Measurements from ENCODE around the gene CDKN2C. TPM values are rescaled to one million over a fixed set of nuclear protein-coding genes. Genes with fewer than 3 reads are reported as not detected.
"Not testable (repeated sequence)": the region's sequence is repeated elsewhere in the genome, so short reads cannot be mapped to it uniquely, and the experiment has no call there.

The CDKN2C gene
- 10 to 100 TPM; 11.2 to 13.7 TPM for total RNA-seq

DNA sequence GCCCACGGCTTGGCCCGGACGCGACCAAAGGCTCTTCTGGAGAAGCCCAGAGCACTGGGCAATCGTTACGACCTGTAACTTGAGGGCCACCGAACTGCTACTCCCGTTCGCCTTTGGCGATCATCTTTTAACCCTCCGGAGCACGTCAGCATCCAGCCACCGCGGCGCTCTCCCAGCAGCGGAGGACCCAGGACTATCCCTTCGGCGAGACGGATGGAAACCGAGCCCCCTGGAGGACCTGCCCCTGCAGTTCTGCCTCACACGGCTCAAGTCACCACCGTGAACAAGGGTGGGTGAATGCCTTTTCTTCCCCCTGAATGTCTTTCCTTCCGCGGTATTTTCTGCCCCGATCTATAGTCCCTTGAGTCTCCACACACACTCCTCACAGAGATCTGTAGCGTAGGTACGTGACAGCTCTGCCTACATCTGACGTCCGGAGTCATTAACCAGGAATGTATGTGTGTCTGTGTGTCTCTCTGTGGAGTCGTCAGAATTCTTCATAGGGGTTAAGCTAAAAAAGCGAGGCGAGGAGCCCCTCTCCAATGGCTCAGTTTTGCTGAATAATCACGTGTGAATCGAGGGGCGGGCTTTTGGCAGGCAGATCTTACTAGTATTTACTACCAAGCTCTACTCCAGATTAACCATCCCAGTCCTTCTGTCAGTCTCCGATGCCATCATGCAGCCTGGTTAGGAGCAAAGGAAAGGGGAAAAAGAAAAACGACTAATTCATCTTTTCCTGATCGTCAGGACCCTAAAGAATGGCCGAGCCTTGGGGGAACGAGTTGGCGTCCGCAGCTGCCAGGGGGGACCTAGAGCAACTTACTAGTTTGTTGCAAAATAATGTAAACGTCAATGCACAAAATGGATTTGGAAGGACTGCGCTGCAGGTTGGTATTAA, at the start of gene CDKN2C:
Gene CDKN2C, plus strand, starts transcription at position 635 of the 898 bp plus-strand sequence. Its CDS starts 124 bp downstream, at position 759.
- DNase-seq = peak; percentile 50 to 55
- H3K9me3 Mint-ChIP-seq = no peaks in the 10 kb centered on the region
- peaks cover 4 to 6% of the 10 kb centered on the region in 2 donors for H3K36me3 Mint-ChIP-seq (ENCODE audit: insufficient read depth in 2 of 2)
- H3K27ac Mint-ChIP-seq = peak within 1 kb of the TSS; percentile 1
- peaks cover 33% of the 10 kb centered on the region for H3K4me1 Mint-ChIP-seq (ENCODE audit: low read depth)
- peak within 1 kb of the TSS; percentile 93 to 97 for H3K4me3 Mint-ChIP-seq
- peak; percentile 42 to 43 for ATAC-seq (replicated peaks in 1 of 2)
- peaks cover 35% of the 10 kb centered on the region for H3K27me3 Mint-ChIP-seq (ENCODE audit: low read depth)

GRCh38 chr1:50920409-50920808, 49.6 kb upstream of the CDKN2C start:
- H3K27ac Mint-ChIP-seq = no peak overlapping the region
- peaks cover 13 to 19% of the 10 kb centered on the region in 2 donors for H3K36me3 Mint-ChIP-seq (ENCODE audit: insufficient read depth in 2 of 2)
- no peak overlapping the region for H3K4me3 Mint-ChIP-seq
- no peaks in the 10 kb centered on the region for H3K27me3 Mint-ChIP-seq (ENCODE audit: low read depth)
- DNase-seq = no peak
- peaks cover 8 to 10% of the 10 kb centered on the region in 2 donors for H3K9me3 Mint-ChIP-seq
- ATAC-seq (replicated peaks in 1 of 2) = no peak
- H3K4me1 Mint-ChIP-seq (ENCODE audit: low read depth) = peaks cover 21% of the 10 kb centered on the region

GRCh38 chr1:50921029-50921428, 49.0 kb upstream of the CDKN2C start:
- DNase-seq (no peak), ATAC-seq (replicated peaks in 1 of 2) (no peak)
- no peaks in the 10 kb centered on the region for H3K27me3 Mint-ChIP-seq (ENCODE audit: low read depth)
- H3K4me3 Mint-ChIP-seq = no peak overlapping the region
- H3K36me3 Mint-ChIP-seq (ENCODE audit: insufficient read depth in 2 of 2) = peaks cover 13 to 19% of the 10 kb centered on the region in 2 donors
- peaks cover 8 to 10% of the 10 kb centered on the region in 2 donors for H3K9me3 Mint-ChIP-seq
- H3K27ac Mint-ChIP-seq = no peak overlapping the region
- H3K4me1 Mint-ChIP-seq (ENCODE audit: low read depth) = peaks cover 27% of the 10 kb centered on the region

GRCh38 chr1:50923564-50923963, 46.5 kb upstream of the CDKN2C start:
- Mint-ChIP-seq H3K4me1 (ENCODE audit: low read depth) (peaks cover 19% of the 10 kb centered on the region), H3K4me3 (no peak overlapping the region), H3K9me3 (peaks cover 8 to 10% of the 10 kb centered on the region in 2 donors), H3K27ac (no peak overlapping the region), H3K36me3 (ENCODE audit: insufficient read depth in 2 of 2) (peaks cover 13 to 19% of the 10 kb centered on the region in 2 donors), H3K27me3 (ENCODE audit: low read depth) (no peaks in the 10 kb centered on the region)
- no peak for ATAC-seq (replicated peaks in 1 of 2)
- no peak for DNase-seq

DNA sequence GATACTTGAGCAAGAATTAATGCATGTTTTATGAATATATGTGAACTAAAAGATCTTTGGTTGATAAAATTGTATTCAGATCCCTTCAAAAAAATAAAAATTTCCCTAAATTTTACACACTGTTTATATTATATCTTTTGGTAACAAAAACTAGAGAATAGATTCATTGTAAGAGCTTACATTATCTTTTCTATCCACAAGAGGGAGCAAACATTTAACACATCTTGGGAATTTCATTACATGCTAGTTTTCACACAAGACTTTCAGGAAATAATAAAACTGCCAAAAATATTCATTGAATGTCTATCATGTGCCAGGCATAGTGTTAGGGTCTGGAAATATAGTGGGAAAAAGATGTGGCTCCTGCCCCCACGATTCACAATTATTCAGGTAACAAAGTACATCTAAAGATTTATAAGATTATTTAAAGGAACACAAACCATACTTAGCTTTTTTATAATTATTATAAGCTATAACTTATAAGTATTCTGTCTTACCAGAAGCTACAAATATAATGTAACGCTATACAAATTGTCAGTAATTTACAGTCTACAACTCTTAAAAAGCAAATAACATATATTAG, 40.6 kb upstream of the CDKN2C start:
- no peak for ATAC-seq (replicated peaks in 1 of 2)
- peaks cover 41% of the 10 kb centered on the region for H3K4me1 Mint-ChIP-seq (ENCODE audit: low read depth)
- no peak overlapping the region for H3K4me3 Mint-ChIP-seq
- peaks cover 0 to 5% of the 10 kb centered on the region in 2 donors for H3K36me3 Mint-ChIP-seq (ENCODE audit: insufficient read depth in 2 of 2)
- DNase-seq = no peak
- H3K27ac Mint-ChIP-seq = no peak overlapping the region
- peaks cover 0 to 2% of the 10 kb centered on the region in 2 donors for H3K9me3 Mint-ChIP-seq
- no peaks in the 10 kb centered on the region for H3K27me3 Mint-ChIP-seq (ENCODE audit: low read depth)

- peak overlapping the region; percentile 4 for H3K27ac Mint-ChIP-seq
- no peak for DNase-seq
- H3K27me3 Mint-ChIP-seq (ENCODE audit: low read depth) = no peaks in the 10 kb centered on the region
- peaks cover 41% of the 10 kb centered on the region for H3K4me1 Mint-ChIP-seq (ENCODE audit: low read depth)
- H3K4me3 Mint-ChIP-seq = no peak overlapping the region
- peak in 1 of 2 donors; percentile 56 for ATAC-seq (replicated peaks in 1 of 2)
- peaks cover 0 to 2% of the 10 kb centered on the region in 2 donors for H3K9me3 Mint-ChIP-seq
- peaks cover 0 to 5% of the 10 kb centered on the region in 2 donors for H3K36me3 Mint-ChIP-seq (ENCODE audit: insufficient read depth in 2 of 2)
Observed at GRCh38 chr1:50930193-50930592, 39.9 kb upstream of the CDKN2C start.

- peaks cover 32% of the 10 kb centered on the region for H3K4me1 Mint-ChIP-seq (ENCODE audit: low read depth)
- ATAC-seq (replicated peaks in 1 of 2) (no peak), DNase-seq (peak in 1 of 2 donors; percentile 5)
- H3K27me3 Mint-ChIP-seq (ENCODE audit: low read depth) = no peaks in the 10 kb centered on the region
- H3K36me3 Mint-ChIP-seq (ENCODE audit: insufficient read depth in 2 of 2) = peaks cover 0 to 5% of the 10 kb centered on the region in 2 donors
- peak overlapping the region; percentile 69 for H3K27ac Mint-ChIP-seq
- no peak overlapping the region for H3K4me3 Mint-ChIP-seq
- H3K9me3 Mint-ChIP-seq = peaks cover 0 to 2% of the 10 kb centered on the region in 2 donors
Observed at GRCh38 chr1:50930965-50931737, 38.9 kb upstream of the CDKN2C start.

DNA sequence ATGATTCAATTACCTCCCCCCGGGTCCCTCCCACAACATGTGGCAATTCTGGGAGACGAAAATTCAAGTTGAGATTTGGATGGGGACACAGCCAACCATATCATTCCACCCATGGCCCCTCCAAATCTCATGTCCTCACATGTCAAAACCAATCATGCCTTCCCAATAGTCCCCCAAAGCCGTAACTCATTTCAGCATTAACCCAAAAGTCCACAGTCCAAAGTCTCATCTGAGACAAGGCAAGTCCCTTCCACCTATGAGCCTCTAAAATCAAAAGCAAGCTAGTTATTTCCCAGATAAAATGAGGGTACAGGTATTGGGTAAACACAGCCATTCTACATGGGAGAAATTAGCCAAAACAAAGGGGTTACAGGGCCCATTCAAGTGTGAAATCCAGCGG, 38.0 kb upstream of the CDKN2C start:
- ATAC-seq (replicated peaks in 1 of 2); H3K27me3 Mint-ChIP-seq (ENCODE audit: low read depth); DNase-seq; H3K36me3 Mint-ChIP-seq (ENCODE audit: insufficient read depth in 2 of 2); H3K4me3 Mint-ChIP-seq; H3K9me3 Mint-ChIP-seq; H3K27ac Mint-ChIP-seq: not testable (repeated sequence)
- peaks cover 32% of the 10 kb centered on the region for H3K4me1 Mint-ChIP-seq (ENCODE audit: low read depth)

GRCh38 chr1:50933770-50934169, 36.3 kb upstream of the CDKN2C start:
- DNase-seq; H3K4me3 Mint-ChIP-seq; ATAC-seq (replicated peaks in 1 of 2); H3K27me3 Mint-ChIP-seq (ENCODE audit: low read depth); H3K27ac Mint-ChIP-seq; H3K36me3 Mint-ChIP-seq (ENCODE audit: insufficient read depth in 2 of 2); H3K9me3 Mint-ChIP-seq: not testable (repeated sequence)
- peaks cover 32% of the 10 kb centered on the region for H3K4me1 Mint-ChIP-seq (ENCODE audit: low read depth)

- no peaks in the 10 kb centered on the region for H3K27me3 Mint-ChIP-seq (ENCODE audit: low read depth)
- H3K9me3 Mint-ChIP-seq = peaks cover 0 to 2% of the 10 kb centered on the region in 2 donors
- no peak overlapping the region for H3K27ac Mint-ChIP-seq
Observed at GRCh38 chr1:50934838-50935237, 35.2 kb upstream of the CDKN2C start.

DNA sequence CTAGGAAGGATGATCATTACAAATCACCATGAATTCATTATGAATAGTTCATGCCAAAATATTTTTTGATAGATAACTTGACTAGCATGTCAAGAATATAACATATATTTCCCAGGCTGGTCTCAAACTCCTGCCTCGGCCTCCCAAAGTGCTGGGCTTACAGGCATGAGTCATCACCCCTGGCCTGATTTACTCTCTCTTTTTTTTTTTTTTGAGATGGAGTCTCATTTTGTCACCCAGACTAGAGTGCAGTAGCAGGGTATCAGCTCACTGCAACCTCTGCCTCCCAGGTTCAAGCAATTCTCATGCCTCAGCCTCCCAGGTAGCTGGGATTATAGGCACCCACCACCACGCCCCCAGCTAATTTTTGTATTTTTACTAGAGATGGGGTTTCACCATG, 34.8 kb upstream of the CDKN2C start:
- H3K27ac Mint-ChIP-seq; H3K9me3 Mint-ChIP-seq; H3K36me3 Mint-ChIP-seq (ENCODE audit: insufficient read depth in 2 of 2); H3K4me3 Mint-ChIP-seq; DNase-seq; H3K27me3 Mint-ChIP-seq (ENCODE audit: low read depth); ATAC-seq (replicated peaks in 1 of 2): not testable (repeated sequence)
- peaks cover 25% of the 10 kb centered on the region for H3K4me1 Mint-ChIP-seq (ENCODE audit: low read depth)

More at GRCh38 chr1:50934838-50935237, 35.2 kb upstream of the CDKN2C start:
- Mint-ChIP-seq H3K36me3 (ENCODE audit: insufficient read depth in 2 of 2) (peaks cover 0 to 5% of the 10 kb centered on the region in 2 donors), H3K4me1 (ENCODE audit: low read depth) (peaks cover 30% of the 10 kb centered on the region), H3K4me3 (no peak overlapping the region)
- ATAC-seq (replicated peaks in 1 of 2) (no peak), DNase-seq (no peak)

- no peak for DNase-seq
- Mint-ChIP-seq H3K27me3 (ENCODE audit: low read depth) (no peaks in the 10 kb centered on the region), H3K27ac (no peak overlapping the region), H3K4me3 (no peak overlapping the region), H3K4me1 (ENCODE audit: low read depth) (peaks cover 15% of the 10 kb centered on the region), H3K36me3 (ENCODE audit: insufficient read depth in 2 of 2) (peaks cover 0 to 2% of the 10 kb centered on the region in 2 donors), H3K9me3 (peaks cover 0 to 2% of the 10 kb centered on the region in 2 donors)
- ATAC-seq (replicated peaks in 1 of 2) = no peak
Observed at GRCh38 chr1:50936321-50936720, 33.7 kb upstream of the CDKN2C start.

DNA sequence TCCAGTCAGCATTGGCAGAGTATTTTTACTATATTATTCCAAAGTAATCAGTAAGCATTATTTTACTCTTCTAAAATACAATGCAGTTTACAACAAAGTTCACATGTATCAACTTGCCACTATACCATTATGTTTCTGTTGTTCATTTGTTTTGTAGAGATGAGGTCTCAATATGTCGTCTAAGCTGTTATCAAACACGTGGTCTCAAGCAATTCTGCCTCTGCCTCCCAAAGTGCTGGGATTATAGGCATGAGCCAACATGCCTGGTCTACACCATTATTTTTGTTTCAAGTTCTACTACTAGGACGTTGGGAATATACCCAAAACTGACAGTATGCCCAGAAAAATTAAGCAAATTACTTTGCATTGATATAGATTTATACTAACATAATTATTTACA, 29.8 kb upstream of the CDKN2C start:
- Mint-ChIP-seq H3K4me1 (ENCODE audit: low read depth) (peaks cover 9% of the 10 kb centered on the region), H3K27me3 (ENCODE audit: low read depth) (no peaks in the 10 kb centered on the region), H3K27ac (no peak overlapping the region), H3K4me3 (no peak overlapping the region), H3K9me3 (no peaks in the 10 kb centered on the region), H3K36me3 (ENCODE audit: insufficient read depth in 2 of 2) (no peaks in the 10 kb centered on the region)
- DNase-seq = no peak
- no peak for ATAC-seq (replicated peaks in 1 of 2)

Data from activated T-cell treated with anti-CD3 and anti-CD28 coated beads, Interleukin-2, amount 50 U/mL, for 72 hours (primary cell).